HG03103 (cell line): ENCODE data around the gene BOLL.
"Not testable (repeated sequence)": the region's sequence is repeated elsewhere in the genome, so short reads cannot be mapped to it uniquely, and the experiment has no call there.

Experiments
- ATAC-seq: cut with Tn5 transposase; IDR thresholded peaks from one replicate; pipeline ENCODE4 v1.9.1; 2021; ENCODE audit warnings: low read depth; ENCODE audit not compliant: unreplicated experiment

Gene BOLL

DNA sequence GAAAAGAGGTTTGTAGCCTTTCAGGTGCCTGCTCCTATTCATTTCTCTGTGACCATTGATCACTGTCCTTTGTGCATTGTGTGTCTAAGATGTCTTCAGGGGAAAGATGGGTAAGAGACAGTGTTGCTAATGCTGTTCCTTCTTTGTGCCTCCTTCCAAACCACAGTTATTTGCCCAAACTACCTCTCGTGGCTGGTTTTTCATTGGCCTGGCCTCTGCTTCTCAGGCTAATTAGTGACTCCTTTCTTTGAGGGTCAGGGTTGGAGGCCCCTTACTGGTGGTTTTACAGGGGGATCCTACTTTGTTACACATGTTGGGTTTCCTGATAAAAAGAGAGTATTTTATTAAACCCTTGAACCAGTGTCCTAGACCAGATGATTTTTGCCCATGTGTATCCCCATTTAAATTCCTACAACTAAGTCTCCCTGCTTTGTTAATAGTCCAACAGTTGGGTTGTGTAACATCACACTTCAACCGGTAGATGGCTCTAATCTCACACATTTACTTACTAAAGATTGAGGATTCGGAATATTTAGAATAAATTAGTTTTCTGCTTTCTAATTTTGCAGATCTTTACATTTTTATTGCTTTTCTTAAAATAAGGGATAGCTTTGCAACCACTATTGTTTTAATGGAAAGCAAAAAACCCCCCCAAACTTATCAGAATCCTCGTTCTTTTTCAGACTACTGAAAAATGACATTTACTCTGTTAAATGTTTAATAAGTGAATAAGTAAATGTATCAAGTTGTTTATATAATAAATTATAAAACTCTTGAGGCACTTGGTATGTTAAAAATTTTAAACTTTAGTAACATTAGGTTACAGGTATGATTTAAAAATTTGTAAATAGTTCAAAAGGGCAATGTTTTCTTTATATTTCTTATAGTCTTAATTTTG lies 77.6 kb downstream of the BOLL start:
- ATAC-seq: no peak

DNA sequence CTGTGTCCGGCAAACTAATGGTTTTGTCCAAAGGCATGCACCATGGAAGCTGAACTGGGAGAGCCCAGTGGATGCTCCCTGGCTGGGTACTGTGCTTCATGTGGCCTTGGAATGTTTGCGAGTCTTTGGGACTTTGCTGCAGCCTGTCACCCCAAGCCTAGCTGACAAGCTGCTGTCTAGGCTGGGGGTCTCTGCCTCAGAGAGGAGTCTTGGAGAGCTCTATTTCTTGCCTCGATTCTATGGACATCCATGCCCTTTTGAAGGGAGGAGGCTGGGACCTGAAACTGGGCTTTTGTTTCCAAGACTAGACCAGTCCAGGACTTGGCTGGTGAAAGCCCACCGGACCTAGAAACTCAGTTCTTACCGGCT lies 78.3 kb downstream of the BOLL start:
- no peak for ATAC-seq

DNA sequence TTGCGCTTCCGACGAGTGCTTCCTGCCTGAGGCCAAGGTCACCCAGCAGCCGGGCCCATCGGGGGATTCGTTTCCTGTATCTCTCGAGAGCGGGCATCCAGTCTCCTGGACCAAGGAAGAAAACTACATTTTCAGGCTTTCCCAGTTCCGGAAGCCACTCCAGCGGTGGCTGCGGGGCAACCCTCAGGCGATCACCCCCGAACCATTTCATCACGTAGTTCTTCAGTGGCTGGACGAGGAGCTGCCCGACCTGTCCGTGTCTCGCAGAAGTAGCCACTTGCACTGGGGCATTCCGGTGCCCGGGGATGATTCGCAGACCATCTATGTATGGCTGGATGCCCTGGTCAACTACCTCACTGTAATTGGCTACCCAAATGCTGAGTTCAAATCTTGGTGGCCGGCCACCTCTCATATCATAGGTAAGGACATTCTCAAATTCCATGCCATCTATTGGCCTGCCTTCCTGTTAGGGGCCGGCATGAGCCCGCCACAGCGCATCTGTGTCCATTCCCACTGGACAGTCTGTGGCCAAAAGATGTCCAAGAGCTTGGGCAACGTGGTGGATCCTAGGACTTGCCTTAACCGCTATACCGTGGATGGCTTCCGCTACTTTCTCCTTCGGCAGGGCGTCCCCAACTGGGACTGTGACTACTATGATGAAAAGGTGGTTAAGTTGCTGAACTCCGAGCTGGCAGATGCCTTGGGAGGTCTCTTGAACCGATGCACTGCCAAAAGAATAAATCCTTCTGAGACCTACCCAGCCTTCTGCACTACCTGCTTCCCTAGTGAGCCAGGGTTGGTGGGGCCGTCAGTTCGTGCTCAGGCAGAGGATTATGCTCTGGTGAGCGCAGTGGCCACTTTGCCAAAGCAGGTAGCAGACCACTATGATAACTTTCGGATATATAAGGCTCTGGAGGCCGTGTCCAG lies 78.9 kb downstream of the BOLL start:
- peak; percentile 22 for ATAC-seq

DNA sequence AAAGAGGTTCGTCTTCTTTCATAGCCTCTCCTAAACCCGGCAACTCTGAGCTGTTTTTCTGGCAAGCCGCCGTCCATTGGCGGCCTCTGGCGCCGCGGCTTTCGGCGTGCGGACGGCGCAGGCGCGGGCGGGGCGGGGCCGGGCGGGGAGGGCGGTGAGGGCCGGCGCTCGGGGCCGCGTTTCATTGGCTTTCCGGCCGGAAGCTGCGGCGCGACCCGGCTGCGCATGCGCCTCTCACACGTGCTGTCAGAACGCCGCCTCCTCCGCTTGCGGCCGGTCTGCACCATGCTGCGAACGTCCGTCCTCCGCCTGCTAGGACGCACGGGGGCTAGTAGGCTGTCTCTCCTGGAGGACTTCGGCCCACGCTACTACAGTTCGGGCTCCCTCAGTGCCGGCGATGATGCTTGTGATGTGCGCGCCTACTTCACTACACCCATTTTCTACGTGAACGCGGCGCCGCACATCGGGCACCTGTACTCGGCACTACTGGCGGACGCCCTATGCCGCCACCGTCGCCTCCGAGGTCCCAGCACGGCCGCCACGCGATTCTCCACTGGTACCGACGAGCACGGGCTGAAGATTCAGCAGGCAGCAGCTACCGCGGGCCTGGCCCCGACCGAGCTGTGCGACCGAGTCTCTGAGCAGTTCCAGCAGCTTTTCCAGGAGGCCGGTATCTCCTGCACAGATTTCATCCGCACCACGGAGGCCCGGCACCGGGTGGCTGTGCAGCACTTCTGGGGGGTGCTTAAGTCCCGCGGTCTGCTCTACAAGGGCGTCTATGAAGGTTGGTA lies 79.8 kb downstream of the BOLL start, which contains the start of gene MARS2:
TSS of gene MARS2 (plus strand) at position 249 of the 791 bp plus-strand sequence. CDS start at position 286, 37 bp downstream.
- peak; percentile 78 for ATAC-seq

GRCh38 chr2:197704434-197705120 lies 80.5 kb downstream of the BOLL start:
- ATAC-seq: peak; percentile 28

- ATAC-seq: no peak
Measured at GRCh38 chr2:197700960-197701359, 84.2 kb downstream of the BOLL start.

- not testable (repeated sequence) for ATAC-seq
Measured at GRCh38 chr2:197699724-197700123, 85.4 kb downstream of the BOLL start.

DNA sequence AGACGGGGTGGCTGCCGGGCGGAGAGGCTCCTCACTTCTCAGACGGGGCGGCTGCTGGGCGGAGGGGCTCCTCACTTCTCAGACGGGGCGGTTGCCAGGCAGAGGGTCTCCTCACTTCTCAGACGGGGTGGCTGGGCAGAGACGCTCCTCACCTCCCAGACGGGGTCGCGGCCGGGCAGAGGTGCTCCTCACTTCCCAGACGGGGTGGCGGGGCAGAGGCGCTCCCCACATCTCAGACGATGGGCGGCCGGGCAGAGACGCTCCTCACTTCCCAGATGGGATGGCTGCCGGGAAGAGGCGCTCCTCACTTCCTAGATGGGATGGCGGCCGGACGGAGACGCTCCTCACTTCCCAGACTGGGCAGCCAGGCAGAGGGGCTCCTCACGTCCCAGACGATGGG lies 88.5 kb downstream of the BOLL start:
- ATAC-seq: not testable (repeated sequence)

DNA sequence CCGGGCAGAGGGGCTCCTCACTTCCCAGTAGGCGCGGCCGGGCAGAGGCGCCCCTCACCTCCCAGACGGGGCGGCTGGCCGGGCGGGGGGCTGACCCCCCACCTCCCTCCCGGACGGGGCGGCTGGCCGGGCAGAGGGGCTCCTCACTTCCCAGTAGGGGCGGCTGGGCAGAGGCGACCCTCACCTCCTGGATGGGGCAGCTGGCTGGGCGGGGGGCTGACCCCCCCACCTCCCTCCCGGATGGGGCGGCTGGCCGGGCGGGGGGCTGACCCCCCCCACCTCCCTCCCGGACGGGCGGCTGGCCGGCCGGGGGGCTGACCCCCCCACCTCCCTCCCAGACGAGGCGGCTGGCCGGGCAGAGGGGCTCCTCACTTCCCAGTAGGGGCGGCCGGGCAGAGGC lies 89.1 kb downstream of the BOLL start:
- not testable (repeated sequence) for ATAC-seq

DNA sequence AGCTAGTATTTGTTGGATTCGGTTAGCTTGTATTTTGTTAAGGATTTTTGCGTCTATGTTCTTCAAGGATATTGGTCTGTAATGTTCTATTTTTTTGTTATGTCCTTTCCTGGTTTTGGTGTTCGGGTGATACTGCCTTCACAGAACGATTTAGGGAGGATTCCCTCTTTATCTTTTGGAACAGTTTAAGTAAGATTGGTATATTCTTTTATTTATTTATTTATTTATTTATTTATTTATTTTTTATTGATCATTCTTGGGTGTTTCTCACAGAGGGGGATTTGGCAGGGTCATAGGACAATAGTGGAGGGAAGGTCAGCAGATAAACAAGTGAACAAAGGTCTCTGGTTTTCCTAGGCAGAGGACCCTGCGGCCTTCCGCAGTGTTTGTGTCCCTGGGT lies 89.9 kb downstream of the BOLL start:
- ATAC-seq: not testable (repeated sequence)

DNA sequence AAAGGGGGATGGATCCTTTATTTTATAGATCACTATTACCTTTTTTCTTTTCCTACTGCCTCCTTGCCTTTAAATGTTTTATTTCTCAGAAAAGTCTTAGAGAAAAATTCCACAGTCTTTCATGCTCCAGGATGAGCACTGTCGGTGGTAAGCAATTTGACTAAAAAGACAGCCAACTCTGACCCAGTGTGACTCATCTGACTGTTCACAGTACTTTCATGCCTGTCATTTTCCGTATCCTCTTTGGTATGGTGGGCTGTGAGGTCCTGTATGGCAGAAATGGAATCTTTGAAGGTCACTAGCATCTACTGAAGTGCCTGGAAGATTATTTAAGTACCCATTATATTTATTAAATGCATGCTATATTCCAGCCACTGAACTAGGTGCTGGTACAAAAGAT lies 107.6 kb downstream of the BOLL start:
- no peak for ATAC-seq

GRCh38 chr2:197677056-197677455 lies 108.1 kb downstream of the BOLL start:
- ATAC-seq: no peak
